GM18951 (cell line): Measurements from ENCODE around the gene FIGN.

ENCODE experiments used
- POLR2A ChIP-seq: IDR thresholded peaks from 4 replicates; pipeline ENCODE4 v1.6.1; 2011; ENCODE audit warnings: mild to moderate bottlenecking; ENCODE audit not compliant: insufficient read length, insufficient read depth; ENCODE audit errors: extremely low read depth
- in situ Hi-C: fragments of 300-500 bp; cut with MboI; formaldehyde crosslinking; loops from one replicate; pipeline ENCODE4 v1.12.0; 2022; ENCODE audit warnings: low sequenced_read_pairs, mixed read lengths, inconsistent platforms; ENCODE audit not compliant: unreplicated experiment

Gene FIGN

DNA sequence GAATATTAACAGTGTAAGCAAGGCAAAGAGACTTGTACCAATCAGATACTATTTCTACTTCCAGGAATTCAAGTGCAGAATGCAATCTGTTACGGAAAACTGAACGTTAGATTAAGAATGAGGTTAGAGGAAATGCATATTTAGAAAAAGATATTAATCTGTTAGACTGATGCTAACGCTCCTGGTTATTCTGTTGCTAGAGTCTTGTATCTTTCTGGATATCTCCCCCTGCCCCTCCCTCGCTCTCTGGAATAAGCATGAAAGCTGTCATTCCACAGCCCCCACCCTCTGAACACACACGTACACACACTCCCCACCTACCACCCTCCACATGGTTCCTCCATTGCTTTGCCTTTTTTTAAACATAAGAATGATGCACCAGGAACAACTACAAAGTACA, 24.1 kb downstream of the FIGN start:
- no peak for TF ChIP-seq POLR2A
- in situ Hi-C loops, result no loop called here

DNA sequence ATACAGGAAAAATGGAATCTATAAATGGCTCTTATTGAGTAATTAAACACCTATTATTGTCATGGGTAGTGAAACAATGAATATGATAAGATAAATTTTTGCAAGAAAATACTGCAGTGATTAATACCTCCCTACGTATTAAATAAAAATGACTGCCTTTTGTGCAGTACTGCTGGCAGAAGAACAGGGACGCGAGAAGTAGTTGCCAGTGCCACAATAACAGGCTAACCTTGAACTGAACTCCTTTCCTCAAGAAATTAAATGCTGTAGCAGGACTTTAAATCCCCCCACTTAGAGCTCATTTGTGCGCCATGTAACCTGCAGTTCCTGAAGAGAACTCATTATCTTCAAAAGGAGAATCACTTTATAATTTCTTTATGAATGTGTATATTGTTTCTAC, 24.6 kb downstream of the FIGN start:
- in situ Hi-C loops, result no loop called here
- no peak for TF ChIP-seq POLR2A

DNA sequence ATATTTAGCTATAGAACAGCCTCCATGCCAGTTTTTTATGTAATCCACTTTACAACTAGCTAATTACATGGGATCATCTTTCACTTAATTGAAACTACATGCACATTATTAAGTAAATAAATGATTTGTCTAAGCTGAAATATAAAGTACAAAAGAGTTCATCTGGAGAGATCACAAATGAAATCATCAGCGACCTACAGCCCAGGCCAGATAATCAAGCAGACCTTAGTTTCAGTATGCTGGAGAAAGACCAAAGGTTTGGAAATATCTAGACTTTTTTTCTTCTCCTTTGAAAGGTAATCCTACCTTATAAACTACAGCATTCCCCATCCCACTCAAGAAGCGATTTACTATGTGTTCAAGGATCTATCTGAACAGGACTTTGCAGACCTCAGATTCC, 26.5 kb downstream of the FIGN start:
- TF ChIP-seq POLR2A, result no peak
- in situ Hi-C loops, result no loop called here

DNA sequence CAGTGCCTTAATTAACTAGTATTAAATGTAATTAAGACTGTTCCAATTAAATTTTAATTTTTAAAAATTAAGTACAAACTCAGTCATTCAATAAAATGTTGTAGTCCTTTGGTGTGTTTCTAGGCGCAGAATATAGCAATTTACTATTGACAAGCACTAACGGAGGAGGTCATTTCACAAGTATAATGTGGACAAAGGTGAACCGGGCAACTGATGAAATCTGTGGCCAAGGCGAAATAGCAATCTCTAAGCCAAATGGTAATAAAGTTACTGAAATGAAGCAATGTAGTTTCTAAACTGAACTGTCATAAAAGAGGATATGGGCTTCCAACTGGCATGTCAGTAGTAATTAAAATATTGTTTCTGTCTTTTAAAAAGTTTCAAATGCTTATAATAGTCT, 27.5 kb downstream of the FIGN start:
- no peak for TF ChIP-seq POLR2A
- in situ Hi-C loops, result no loop called here

DNA sequence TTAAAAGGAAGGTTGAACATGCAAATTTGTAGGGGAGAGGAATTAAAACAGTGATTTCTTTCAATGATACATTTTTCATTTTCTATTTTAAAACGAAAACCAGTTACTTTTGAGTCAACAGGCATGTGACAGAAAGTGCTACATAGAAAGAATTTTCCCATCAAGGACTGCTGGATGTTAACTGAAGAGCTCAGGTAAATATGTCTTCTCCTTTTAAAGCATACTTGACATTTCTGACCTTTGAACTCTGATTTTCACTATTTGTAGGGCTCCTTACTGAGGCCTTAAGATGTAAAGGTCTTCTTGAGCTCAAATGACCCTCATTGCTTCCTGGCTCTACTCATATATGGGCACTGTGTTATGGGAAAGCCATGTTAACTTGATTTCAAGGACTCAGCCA, 32.4 kb downstream of the FIGN start:
- in situ Hi-C loops, result no loop called here
- TF ChIP-seq POLR2A, result no peak

DNA sequence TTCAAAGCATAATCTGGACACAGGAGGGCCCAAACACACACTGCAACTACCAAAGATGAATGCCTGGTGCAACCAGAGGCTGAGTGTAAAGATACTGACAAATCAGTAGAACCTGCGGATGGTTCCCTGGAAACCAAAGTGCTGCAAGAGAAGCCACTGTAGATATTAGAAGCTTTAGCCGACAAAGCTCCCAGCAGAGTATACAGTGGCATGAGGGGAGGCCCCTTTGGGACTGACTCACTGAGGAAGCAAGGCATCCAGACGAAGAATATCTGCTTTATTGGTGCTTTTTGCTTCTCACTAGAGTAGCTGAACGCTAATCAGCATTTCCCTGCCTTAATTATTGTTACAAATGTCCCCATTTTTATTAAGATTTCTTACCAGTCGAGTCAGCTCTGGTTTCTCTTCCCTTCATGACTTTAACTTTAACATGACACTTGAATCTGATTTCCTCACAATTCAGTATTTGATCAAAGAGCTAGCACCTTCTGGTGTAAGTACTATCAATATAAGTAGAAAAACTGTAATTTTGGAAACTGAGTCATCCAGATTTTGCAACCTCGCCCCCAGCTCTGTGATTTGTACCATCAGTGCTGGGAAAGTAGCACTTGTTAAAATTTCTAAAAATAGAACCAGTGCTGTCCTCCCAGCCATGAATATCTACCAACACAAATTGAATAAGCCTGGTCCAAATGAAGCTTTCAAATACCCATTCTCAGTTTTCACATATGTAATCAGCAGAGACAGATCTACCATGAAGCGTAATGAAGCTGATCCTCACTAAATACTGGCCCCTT, 34.2 kb downstream of the FIGN start:
- TF ChIP-seq POLR2A, result no peak
- in situ Hi-C loops, result no loop called here

DNA sequence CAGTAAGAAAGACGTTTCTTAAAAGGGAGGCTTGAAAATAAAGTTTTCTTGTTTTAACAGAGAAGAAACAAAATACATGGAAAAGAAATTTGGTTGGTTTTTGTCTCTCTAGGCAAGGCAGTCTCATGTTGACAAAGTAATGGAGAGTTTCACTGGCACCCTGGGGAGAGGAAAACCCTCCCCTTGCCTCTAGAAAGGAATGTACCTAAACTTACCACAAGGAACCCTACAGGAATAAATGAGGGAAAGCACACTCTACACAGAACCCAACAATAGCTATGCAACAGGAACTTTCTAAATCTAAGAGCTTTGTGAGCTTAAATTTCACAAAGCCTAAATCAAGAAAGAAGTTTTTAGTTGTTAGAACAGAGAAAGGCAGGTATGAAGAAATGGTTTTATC, 37.0 kb downstream of the FIGN start:
- no peak for TF ChIP-seq POLR2A
- in situ Hi-C loops, result no loop called here

DNA sequence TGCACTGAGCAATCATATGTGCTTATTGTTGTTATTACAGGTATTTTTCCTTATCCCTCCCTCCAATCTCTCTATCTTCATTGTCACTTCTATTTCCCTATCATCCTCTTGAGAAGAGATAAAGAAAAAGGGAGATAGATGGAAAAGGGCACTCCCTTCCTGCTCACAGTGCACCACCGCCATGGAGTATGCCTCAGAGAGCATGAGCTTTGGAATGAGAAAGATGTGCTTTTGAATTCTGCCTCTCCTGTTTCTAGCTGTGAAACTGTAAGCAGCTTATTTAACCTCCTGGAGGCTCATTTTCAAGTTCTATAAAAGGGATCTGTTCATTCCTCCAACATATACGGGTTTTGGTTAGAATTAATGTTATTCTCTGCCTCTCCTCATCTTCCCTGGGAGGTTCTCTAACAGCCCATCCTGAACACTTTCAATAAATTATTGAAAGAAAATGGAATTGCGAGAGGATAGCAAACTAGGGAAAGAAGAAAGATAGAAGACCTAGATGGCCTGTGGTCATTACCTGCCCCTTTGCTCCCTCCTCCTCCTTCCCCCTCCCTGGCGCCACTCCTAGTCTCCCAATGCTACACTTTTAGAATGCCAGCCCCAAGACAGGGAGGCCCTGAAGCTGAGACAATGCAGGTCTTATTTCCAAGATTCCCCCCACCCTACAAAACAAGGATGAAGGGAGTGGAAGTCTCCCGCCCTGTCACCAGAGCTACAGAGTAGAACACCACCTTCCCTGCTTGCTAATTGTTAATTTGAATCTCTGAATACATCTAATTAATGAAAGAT, 37.8 kb downstream of the FIGN start:
- in situ Hi-C loops, result no loop called here

DNA sequence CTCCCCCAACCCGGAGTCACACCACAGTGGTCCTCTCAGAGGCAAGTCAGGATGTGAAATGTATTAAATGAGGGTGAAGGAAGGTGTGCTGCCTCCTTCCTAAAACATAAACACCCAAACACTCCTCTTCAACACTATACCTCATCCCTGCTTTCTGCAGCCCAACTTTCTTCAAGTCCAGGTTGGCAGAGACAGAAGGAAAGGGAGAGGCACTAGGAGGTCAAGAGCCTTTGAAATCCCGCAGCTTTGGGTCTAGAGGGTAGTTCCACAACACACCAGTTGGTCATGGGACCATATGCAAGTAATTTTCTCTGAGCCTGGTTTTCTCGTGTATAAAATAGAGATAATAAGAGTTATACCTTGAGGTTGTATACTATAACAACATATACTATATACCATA, 38.4 kb downstream of the FIGN start:
- no peak for TF ChIP-seq POLR2A
- in situ Hi-C loops, result no loop called here

More for the DNA sequence above, 37.8 kb downstream of the FIGN start:
- TF ChIP-seq POLR2A, result no peak

DNA sequence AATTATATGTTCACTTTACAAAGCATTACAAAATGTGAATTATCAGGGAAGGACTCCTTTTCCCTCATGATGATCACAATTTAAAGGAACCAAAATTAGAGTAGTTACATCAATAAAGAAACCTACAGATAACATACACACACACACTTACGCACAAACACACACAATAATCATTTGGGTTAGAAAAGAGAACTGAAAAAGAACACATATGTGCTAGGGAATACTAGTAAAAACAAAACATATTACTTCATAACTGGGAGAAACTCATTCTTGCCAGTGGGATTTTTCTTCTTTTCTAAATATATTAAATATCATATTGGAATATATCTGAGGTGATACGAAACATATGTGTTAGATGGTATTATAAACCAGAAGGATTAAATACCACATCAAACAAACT, 42.3 kb downstream of the FIGN start:
- in situ Hi-C loops, result no loop called here
- no peak for TF ChIP-seq POLR2A

DNA sequence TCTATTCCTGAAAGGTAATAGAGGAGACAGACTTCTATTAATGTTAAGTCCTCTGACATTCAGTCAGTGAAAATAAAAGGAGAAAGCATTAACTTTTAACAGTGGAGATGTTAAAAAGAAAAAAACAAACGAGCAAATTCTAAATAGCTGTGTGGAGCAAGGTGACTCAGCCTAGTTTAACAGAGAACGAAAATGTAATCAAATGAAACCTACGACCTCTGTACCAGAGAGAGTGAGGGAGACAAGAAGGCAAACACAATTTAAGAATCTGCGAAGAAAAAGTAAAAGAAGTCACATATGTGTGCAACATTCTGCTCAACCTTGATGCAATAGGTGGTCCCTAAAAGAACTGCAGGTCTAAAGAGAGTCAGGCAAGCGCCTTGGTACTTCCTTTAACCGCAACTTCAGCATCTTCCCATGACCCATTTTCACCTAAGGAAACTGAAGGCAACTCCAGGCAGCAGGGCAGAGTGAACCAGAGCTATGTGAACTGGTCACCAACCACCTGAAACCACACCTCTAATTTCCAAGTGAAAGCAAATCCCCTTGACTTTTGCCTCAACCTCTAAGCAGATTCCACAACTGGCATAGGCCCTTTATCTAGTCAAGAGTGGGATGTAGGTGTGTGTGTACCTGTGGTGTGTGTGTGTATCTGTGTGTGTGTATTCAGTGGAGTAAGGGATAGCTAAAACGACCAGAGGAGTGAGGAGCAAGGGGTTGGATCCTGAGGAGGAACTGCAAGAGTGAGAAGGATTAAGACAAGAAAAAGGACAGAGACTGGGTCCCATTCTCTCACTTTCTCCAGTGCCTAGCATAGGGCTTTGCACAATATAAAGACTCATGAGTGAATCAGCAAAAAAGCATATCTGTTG, 43.0 kb downstream of the FIGN start:
- no peak for TF ChIP-seq POLR2A
- in situ Hi-C loops, result no loop called here

DNA sequence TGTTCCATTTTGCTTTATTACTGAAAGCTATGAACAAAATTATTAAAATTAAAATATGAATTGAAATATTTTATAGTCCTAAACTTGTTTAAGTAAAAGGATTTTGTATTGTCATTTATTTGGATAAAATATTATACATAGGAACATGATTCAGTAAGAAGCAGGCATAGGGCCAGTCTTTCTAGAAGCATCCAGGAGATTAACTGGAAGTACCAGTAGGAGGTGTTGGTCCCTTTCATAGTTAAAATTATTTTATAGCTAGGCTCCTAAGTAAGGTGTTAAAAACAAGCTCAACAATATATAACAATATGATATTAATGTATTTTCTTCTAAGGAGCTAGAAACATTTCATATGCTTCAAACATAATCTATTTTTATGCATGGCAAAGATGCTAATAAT, 43.7 kb downstream of the FIGN start:
- in situ Hi-C loops, result no loop called here
- TF ChIP-seq POLR2A, result no peak

DNA sequence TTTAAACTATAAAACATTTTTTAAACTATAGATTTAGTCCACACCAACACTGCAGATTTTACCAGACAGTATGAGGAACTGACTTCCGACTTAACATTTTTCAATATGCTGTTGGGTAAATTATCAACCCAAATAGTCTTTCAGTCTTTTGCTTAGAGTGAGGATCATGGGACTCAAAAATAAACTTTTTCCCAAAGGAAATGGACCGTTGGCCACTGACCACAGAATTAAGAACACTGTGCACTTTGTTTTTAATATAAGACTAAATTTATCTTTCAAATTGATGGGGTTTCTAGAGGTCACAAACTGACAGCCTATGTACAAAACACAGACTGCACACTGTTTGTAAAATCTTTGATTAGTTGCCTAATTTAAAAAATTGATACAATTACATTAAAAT, 44.9 kb downstream of the FIGN start:
- in situ Hi-C loops, result no loop called here
- TF ChIP-seq POLR2A, result no peak
